HepG2 (cell line): ENCODE data around the gene PXDC1. TPM values are rescaled to one million over a fixed set of nuclear protein-coding genes. Genes with fewer than 3 reads are reported as not detected.
A peak's percentile ranks its signal among the peaks of the same experiment; 100 is the strongest.

ENCODE experiments used
- BRCA1 ChIP-seq: sonication (generic); formaldehyde crosslinking; IDR thresholded peaks from 2 replicates; pipeline ENCODE4 v1.4.0; 2020; ENCODE audit warnings: missing genetic modification reagents
- KDM6A ChIP-seq: IDR thresholded peaks from 2 replicates; pipeline ENCODE4 v1.6.1; 2016; ENCODE audit warnings: low read depth
- NKX3-1 ChIP-seq: sonication (generic); formaldehyde crosslinking; IDR thresholded peaks from 2 replicates; pipeline ENCODE4 v1.5.0; 2020; ENCODE audit warnings: missing genetic modification reagents
- RXRA ChIP-seq: sonication (generic); formaldehyde crosslinking; IDR thresholded peaks from 2 replicates; pipeline ENCODE4 v1.5.1; 2020; ENCODE audit warnings: missing genetic modification reagents
- SMARCE1 ChIP-seq: fragments of 450-650 bp; IDR thresholded peaks from 2 replicates; pipeline ENCODE4 v1.6.1; 2017; ENCODE audit warnings: borderline replicate concordance
- TBX3 ChIP-seq: fragments of 450-650 bp; IDR thresholded peaks from 2 replicates; pipeline ENCODE4 v1.6.1; 2017; ENCODE audit warnings: antibody characterized with exemption, mild to moderate bottlenecking, inconsistent platforms, borderline replicate concordance
- TCF7L2 ChIP-seq: IDR thresholded peaks from 2 replicates; pipeline ENCODE4 v1.6.1; 2011; ENCODE audit warnings: mild to moderate bottlenecking, low read depth, low read length, moderate library complexity
- ZNF484 ChIP-seq: sonication (generic); formaldehyde crosslinking; IDR thresholded peaks from 2 replicates; pipeline ENCODE4 v1.5.1; 2020; ENCODE audit warnings: mild to moderate bottlenecking, low read depth, missing genetic modification reagents, borderline replicate concordance
- ZNF577 ChIP-seq: sonication (generic); formaldehyde crosslinking; IDR thresholded peaks from 2 replicates; pipeline ENCODE4 v1.4.0; 2020; ENCODE audit warnings: mild to moderate bottlenecking, low read depth, missing genetic modification reagents, borderline replicate concordance
- ZNF652 ChIP-seq: IDR thresholded peaks from 2 replicates; pipeline ENCODE4 v1.6.1; 2016; ENCODE audit warnings: low read depth, borderline replicate concordance
- ZNF83 ChIP-seq: sonication (generic); formaldehyde crosslinking; IDR thresholded peaks from 2 replicates; pipeline ENCODE4 v1.4.0; 2020; ENCODE audit warnings: missing genetic modification reagents, mild to moderate bottlenecking, borderline replicate concordance
- ZNF883 ChIP-seq: sonication (generic); formaldehyde crosslinking; IDR thresholded peaks from 2 replicates; pipeline ENCODE4 v1.5.1; 2020; ENCODE audit warnings: mild to moderate bottlenecking, missing genetic modification reagents; ENCODE audit errors: not compliant biosample characterization
- polyA plus RNA-seq, 8 experiments: library from polyadenylated mRNA; depleted of rRNA in 3 of 8; stranded (reverse) in 7 of 8; unstranded in 1 of 8; fragments of >200 nt; fragmentation: Illumina TruSeq in 4 of 8; extraction: Trizol in 4 of 8; gene quantifications; 2 replicates each; pipeline versions ENCODE4 v1.2.1 to v1.2.3, GENCODE V29; 2011 to 2016; ENCODE audit warnings: low read depth in 4 of 8, missing spikeins in 1 of 8, mixed read lengths in 1 of 8; ENCODE audit not compliant: insufficient read depth in 1 of 8
- total RNA-seq, 5 experiments: library from RNA; depleted of rRNA; stranded (reverse); fragments of >200 nt; fragmentation: Illumina TruSeq; extraction: Trizol; gene quantifications; 2 replicates each; pipeline ENCODE4 v1.2.3, GENCODE V29; 2016; ENCODE audit warnings: low read depth in 1 of 5
- TF ChIP-seq, protein P1 (sequence below): sonication (generic); formaldehyde crosslinking; IDR thresholded peaks from 2 replicates; pipeline ENCODE4 v1.5.1; 2020; ENCODE audit warnings: missing genetic modification reagents, mild to moderate bottlenecking, borderline replicate concordance
- TF ChIP-seq, protein P2 (sequence below): sonication (generic); formaldehyde crosslinking; IDR thresholded peaks from 2 replicates; pipeline ENCODE4 v1.5.1; 2020; ENCODE audit warnings: missing genetic modification reagents, mild to moderate bottlenecking, borderline replicate concordance
- TF ChIP-seq, protein P3 (sequence below): sonication (generic); formaldehyde crosslinking; IDR thresholded peaks from 2 replicates; pipeline ENCODE4 v1.4.0; 2020; ENCODE audit warnings: mild to moderate bottlenecking, missing genetic modification reagents, borderline replicate concordance
- TF ChIP-seq, protein P4 (sequence below), 2 experiments: sonication (generic) in 1 of 2; formaldehyde crosslinking in 1 of 2; IDR thresholded peaks; 2 replicates each; pipeline versions ENCODE4 v1.6.1 to v1.9.0; 2014 to 2022; ENCODE audit warnings: antibody characterized with exemption in 1 of 2, borderline replicate concordance in 1 of 2, inconsistent platforms in 1 of 2, low read depth in 1 of 2, missing genetic modification reagents in 1 of 2
- TF ChIP-seq, protein P5 (sequence below): sonication (generic); formaldehyde crosslinking; IDR thresholded peaks from 2 replicates; pipeline ENCODE4 v1.4.0; 2020; ENCODE audit warnings: mild to moderate bottlenecking, missing genetic modification reagents

Gene PXDC1
- total and polyA plus RNA-seq, 2 of the 13 experiments (the other 11 are each of a cell fraction or from before 2014, with no cell fraction given), result 32.4 to 34.7 TPM

DNA sequence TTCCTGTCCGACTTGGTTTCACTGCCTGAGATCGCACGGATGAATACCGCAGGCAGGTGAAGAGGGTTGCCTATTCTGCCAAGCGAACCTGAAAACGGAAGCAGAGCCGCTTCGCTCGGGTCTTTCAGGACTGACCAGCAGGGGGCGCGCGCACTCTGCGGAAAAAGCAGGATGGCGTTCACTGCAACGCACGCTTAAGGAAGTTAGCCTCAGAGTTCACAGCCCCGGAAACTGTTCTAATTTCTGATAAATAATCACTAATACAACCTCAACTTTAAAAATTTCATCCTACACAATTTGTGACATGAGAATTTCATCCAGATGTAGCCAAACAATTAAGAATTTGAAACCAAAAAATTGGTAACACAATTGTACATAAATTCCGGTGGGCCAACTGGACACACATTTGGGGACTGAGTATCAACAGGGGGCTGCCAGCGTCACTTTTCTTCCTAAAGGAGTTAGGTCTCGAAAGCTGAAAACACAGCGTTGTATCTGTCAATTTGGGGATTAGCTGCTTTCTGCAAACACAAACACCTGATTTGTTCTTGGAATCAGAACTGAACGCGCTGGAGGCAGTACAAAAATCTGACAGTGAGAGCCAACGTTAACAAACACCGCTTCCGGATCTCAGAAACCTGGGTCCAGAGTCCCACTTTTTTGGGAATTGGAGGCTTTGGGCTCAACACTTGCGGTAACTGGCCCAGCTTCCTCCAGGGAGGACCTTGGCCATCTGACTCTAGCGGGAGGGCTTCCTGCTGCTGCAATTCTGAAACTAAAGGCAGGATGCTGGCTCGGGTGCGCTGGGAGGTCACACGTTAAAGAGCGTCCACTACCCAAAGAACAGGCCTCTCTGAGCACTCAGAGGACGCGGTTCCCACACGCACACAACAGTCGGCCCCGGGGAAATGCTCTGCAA is 8.8 kb downstream of the PXDC1 start (continued):
- TF ChIP-seq ZNF577 (CRISPR knock-in tag) (no peak), KDM6A (no peak), ZNF652 (CRISPR knock-in tag) (no peak), RXRA (CRISPR knock-in tag) (peak; percentile 54; the same call in 1 of the 2 replicates), SMARCE1 (no peak), ZNF883 (CRISPR knock-in tag) (no peak), NKX3-1 (no peak), TBX3 (no peak), TCF7L2 (no peak), ZNF484 (CRISPR knock-in tag) (no peak), BRCA1 (0 out of 2 replicates have a peak, but pooled peaks have one; percentile 38), ZNF83 (CRISPR knock-in tag) (0 out of 2 replicates have a peak, but pooled peaks have one; percentile 37)
- TF ChIP-seq, protein P1, sequence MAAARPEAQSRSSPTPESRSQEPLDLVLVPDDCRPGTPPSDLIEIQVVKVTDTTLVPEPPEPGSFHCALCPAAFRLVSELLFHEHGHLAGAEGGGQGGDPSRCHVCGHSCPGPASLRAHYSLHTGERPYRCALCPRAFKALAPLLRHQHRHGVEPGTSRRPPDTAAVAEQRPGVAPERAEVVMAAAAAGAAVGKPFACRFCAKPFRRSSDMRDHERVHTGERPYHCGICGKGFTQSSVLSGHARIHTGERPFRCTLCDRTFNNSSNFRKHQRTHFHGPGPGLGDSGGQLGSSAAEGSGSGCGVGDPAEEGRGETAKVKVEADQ (CRISPR knock-in tag), result no peak
- TF ChIP-seq, protein P2, sequence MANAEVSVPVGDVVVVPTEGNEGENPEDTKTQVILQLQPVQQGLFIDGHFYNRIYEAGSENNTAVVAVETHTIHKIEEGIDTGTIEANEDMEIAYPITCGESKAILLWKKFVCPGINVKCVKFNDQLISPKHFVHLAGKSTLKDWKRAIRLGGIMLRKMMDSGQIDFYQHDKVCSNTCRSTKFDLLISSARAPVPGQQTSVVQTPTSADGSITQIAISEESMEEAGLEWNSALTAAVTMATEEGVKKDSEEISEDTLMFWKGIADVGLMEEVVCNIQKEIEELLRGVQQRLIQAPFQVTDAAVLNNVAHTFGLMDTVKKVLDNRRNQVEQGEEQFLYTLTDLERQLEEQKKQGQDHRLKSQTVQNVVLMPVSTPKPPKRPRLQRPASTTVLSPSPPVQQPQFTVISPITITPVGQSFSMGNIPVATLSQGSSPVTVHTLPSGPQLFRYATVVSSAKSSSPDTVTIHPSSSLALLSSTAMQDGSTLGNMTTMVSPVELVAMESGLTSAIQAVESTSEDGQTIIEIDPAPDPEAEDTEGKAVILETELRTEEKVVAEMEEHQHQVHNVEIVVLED (CRISPR knock-in tag), result no peak
- TF ChIP-seq, protein P3, sequence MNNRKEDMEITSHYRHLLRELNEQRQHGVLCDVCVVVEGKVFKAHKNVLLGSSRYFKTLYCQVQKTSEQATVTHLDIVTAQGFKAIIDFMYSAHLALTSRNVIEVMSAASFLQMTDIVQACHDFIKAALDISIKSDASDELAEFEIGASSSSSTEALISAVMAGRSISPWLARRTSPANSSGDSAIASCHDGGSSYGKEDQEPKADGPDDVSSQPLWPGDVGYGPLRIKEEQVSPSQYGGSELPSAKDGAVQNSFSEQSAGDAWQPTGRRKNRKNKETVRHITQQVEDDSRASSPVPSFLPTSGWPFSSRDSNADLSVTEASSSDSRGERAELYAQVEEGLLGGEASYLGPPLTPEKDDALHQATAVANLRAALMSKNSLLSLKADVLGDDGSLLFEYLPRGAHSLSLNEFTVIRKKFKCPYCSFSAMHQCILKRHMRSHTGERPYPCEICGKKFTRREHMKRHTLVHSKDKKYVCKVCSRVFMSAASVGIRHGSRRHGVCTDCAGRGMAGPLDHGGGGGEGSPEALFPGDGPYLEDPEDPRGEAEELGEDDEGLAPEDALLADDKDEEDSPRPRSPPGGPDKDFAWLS, result no peak
- TF ChIP-seq, protein P4, sequence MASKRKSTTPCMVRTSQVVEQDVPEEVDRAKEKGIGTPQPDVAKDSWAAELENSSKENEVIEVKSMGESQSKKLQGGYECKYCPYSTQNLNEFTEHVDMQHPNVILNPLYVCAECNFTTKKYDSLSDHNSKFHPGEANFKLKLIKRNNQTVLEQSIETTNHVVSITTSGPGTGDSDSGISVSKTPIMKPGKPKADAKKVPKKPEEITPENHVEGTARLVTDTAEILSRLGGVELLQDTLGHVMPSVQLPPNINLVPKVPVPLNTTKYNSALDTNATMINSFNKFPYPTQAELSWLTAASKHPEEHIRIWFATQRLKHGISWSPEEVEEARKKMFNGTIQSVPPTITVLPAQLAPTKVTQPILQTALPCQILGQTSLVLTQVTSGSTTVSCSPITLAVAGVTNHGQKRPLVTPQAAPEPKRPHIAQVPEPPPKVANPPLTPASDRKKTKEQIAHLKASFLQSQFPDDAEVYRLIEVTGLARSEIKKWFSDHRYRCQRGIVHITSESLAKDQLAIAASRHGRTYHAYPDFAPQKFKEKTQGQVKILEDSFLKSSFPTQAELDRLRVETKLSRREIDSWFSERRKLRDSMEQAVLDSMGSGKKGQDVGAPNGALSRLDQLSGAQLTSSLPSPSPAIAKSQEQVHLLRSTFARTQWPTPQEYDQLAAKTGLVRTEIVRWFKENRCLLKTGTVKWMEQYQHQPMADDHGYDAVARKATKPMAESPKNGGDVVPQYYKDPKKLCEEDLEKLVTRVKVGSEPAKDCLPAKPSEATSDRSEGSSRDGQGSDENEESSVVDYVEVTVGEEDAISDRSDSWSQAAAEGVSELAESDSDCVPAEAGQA (IDR thresholded peaks at IDR 0.05; ENCODE audit: low read depth), result no peak
- TF ChIP-seq, protein P4 (CRISPR knock-in tag; IDR thresholded peaks at IDR 0.05; ENCODE audit: borderline replicate concordance), result no peak
- TF ChIP-seq, protein P5, sequence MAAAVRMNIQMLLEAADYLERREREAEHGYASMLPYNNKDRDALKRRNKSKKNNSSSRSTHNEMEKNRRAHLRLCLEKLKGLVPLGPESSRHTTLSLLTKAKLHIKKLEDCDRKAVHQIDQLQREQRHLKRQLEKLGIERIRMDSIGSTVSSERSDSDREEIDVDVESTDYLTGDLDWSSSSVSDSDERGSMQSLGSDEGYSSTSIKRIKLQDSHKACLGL, result no peak
